Measurements from ENCODE around the gene PPM1B. TPM values are rescaled to one million over a fixed set of nuclear protein-coding genes. Genes with fewer than 3 reads are reported as not detected.

Gene PPM1B
- total and polyA plus RNA-seq, 2 experiments from 2014 or later, result 112 to 134 TPM

DNA sequence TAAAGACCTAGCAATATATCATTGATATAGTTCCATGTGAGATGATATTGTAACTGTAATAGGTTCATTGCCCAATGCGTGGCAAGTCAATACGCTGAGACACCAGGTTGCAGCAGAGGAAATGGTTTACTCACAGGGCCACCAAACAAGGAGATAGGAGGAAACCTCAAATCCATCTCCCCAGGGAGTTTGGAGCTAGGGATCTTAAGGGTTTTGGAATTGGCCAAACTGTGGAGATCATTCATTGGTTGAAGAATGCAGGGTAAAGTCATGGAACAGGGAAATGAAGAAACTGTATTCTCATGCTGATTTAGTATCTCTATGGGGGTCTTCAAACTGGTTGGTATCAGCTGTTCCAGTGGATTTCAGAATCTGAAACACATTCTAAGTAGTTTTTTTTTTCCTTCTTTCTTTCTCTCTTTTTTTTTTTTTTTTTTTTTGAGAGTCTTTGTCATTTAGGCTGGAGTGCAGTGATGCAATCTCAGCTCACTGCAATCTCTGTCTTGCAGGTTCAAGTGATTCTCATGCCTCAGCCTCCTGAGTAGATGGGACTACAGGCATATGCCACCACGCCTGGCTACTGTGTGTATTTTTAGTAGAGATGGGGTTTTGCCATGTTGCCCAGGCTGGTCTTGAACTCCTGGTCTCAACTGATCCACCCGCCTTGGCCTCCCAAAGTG lies 30.7 kb upstream of the PPM1B start:
- Histone ChIP-seq H3K4me3 (no peak overlapping the region), H2AFZ (no peak overlapping the region), H4K20me1 (replicated peaks; ENCODE audit: insufficient read depth) (no peaks in the 10 kb centered on the region), H3K79me2 (replicated peaks; ENCODE audit: insufficient read depth) (no peaks in the 10 kb centered on the region), H3K4me1 (ENCODE audit: insufficient read depth) (peaks cover 15% of the 10 kb centered on the region), H3K4me2 (peak overlapping the region; percentile 29; the same call in 1 of the 2 replicates), H3K27ac (ENCODE audit: low read depth) (peak overlapping the region; percentile 98), H3K36me3 (ENCODE audit: insufficient read depth) (no peaks in the 10 kb centered on the region), H3K27me3 (ENCODE audit: insufficient read depth) (no peaks in the 10 kb centered on the region), H3F3A (replicated peaks; ENCODE audit: low read depth) (no peaks in the 10 kb centered on the region), H3K9me2 (ENCODE audit: insufficient read depth) (no peaks in the 10 kb centered on the region)
- TF ChIP-seq EZH2phosphoT487 (IDR thresholded peaks at IDR 0.05; ENCODE audit: unreplicated experiment) (no peak), NANOG (IDR thresholded peaks at IDR 0.05; ENCODE audit: borderline replicate concordance) (no peak), REST (IDR thresholded peaks at IDR 0.05; ENCODE audit: unreplicated experiment) (no peak), JUNB (IDR thresholded peaks at IDR 0.05; ENCODE audit: unreplicated experiment) (no peak), EZH2 (IDR thresholded peaks at IDR 0.05; ENCODE audit: low read depth, unreplicated experiment) (no peak), CREB1 (CRISPR knock-in tag; IDR thresholded peaks at IDR 0.05; ENCODE audit: low read depth) (no peak), ZNF462 (CRISPR knock-in tag; IDR thresholded peaks at IDR 0.05) (peak; percentile 96), POLR2AphosphoS5 (IDR thresholded peaks at IDR 0.05; ENCODE audit: low read depth) (peak; percentile 35; the same call in 1 of the 2 replicates), STAT1 (IDR thresholded peaks at IDR 0.05; ENCODE audit: unreplicated experiment) (no peak)
- ATAC-seq (peak; percentile 74), DNase-seq (ENCODE audit: low spot score) (peak; percentile 86)
- Mint-ChIP-seq H3K9me3 (peaks cover 20% of the 10 kb centered on the region), H3K36me3 (ENCODE audit: low read depth) (peaks cover 21% of the 10 kb centered on the region), H3K27me3 (ENCODE audit: insufficient read depth, low read depth, poor library complexity) (peaks cover 13% of the 10 kb centered on the region), H3K27ac (peak overlapping the region; percentile 97), H3K4me3 (0 out of 3 replicates have a peak overlapping the region, but pooled peaks have one; percentile 8), H3K4me1 (peaks cover 48% of the 10 kb centered on the region)

Measured in GM23338 (cell line).